Measurements from ENCODE around the gene NCOA7. TPM values are rescaled to one million over a fixed set of nuclear protein-coding genes. Genes with fewer than 3 reads are reported as not detected.

Gene NCOA7
- total RNA-seq, 1 donor from 2014 or later = 33.4 TPM

- ATAC-seq (ENCODE audit: low read depth) (no peak), DNase-seq (no peak)
- no peak overlapping the region for H3K4me3 Mint-ChIP-seq
- no peaks in the 10 kb centered on the region for H3K27me3 Mint-ChIP-seq
- no peaks in the 10 kb centered on the region for H3K9me3 Mint-ChIP-seq
- H3K27ac Mint-ChIP-seq = no peak overlapping the region
- peaks cover 29% of the 10 kb centered on the region for H3K4me1 Mint-ChIP-seq
- POLR2A ChIA-PET = no interaction called here
- TF ChIP-seq, protein P1, sequence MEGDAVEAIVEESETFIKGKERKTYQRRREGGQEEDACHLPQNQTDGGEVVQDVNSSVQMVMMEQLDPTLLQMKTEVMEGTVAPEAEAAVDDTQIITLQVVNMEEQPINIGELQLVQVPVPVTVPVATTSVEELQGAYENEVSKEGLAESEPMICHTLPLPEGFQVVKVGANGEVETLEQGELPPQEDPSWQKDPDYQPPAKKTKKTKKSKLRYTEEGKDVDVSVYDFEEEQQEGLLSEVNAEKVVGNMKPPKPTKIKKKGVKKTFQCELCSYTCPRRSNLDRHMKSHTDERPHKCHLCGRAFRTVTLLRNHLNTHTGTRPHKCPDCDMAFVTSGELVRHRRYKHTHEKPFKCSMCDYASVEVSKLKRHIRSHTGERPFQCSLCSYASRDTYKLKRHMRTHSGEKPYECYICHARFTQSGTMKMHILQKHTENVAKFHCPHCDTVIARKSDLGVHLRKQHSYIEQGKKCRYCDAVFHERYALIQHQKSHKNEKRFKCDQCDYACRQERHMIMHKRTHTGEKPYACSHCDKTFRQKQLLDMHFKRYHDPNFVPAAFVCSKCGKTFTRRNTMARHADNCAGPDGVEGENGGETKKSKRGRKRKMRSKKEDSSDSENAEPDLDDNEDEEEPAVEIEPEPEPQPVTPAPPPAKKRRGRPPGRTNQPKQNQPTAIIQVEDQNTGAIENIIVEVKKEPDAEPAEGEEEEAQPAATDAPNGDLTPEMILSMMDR (IDR thresholded peaks at IDR 0.05) = no peak
- H3K36me3 Mint-ChIP-seq (ENCODE audit: low read depth) = peaks cover 3% of the 10 kb centered on the region
- CTCF ChIA-PET = no interaction called here
- intact Hi-C loops (cut with micrococcal nuclease) = loop anchor here (2.0 kb wide), 1 partner anchor 18 kb away; no protein-coding TSS in a partner anchor
Observed at GRCh38 chr6:125834348-125834747, 43.6 kb downstream of the NCOA7 start.

DNA sequence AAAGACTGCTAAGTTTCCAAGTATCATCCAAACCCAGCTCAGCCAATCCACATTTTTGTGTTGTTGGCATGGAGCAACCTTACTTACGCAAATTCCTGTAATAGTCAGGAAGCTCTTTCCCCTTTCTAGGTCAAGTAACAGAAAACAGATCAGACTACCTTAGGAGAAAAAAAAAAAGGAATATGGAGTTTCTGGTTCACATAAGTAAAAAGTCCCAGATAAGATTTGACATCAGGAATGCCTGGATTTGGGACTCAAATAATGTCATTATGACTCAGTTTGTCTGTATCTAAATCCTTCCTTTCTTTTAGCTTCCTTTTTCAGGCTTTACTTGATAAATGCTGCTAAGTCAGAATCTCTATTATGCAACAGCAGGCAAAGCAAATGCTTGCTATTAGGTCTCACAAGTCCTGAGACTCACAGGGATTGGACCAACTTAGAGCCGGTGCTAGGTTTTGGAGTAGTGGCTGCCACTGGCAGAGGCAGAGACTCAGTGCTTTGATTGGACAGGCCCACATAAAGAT lies 44.5 kb downstream of the NCOA7 start:
- H3K4me3 Mint-ChIP-seq = no peak overlapping the region
- TF ChIP-seq, protein P1 (IDR thresholded peaks at IDR 0.05) = no peak
- H3K27me3 Mint-ChIP-seq = no peaks in the 10 kb centered on the region
- DNase-seq = no peak
- POLR2A ChIA-PET = interaction anchor here (0.7 kb wide), 1 partner anchor 151 kb away, joined by 3 read pairs; no protein-coding TSS in a partner anchor
- H3K9me3 Mint-ChIP-seq = no peaks in the 10 kb centered on the region
- peaks cover 26% of the 10 kb centered on the region for H3K4me1 Mint-ChIP-seq
- intact Hi-C loops (cut with micrococcal nuclease) = loop anchor here (2.0 kb wide), 1 partner anchor 18 kb away; no protein-coding TSS in a partner anchor
- CTCF ChIA-PET = interaction anchor here (0.9 kb wide), 1 partner anchor 82 kb away, joined by 3 read pairs; no protein-coding TSS in a partner anchor
- no peak for ATAC-seq (ENCODE audit: low read depth)
- no peak overlapping the region for H3K27ac Mint-ChIP-seq
- H3K36me3 Mint-ChIP-seq (ENCODE audit: low read depth) = peaks cover 3% of the 10 kb centered on the region

- ChIA-PET POLR2A (no interaction called here), CTCF (interaction anchor here (1.3 kb wide), 1 partner anchor 137 kb away, joined by 3 read pairs; no protein-coding TSS in a partner anchor)
- peaks cover 21% of the 10 kb centered on the region for H3K4me1 Mint-ChIP-seq
- DNase-seq (no peak), ATAC-seq (ENCODE audit: low read depth) (no peak)
- no peak overlapping the region for H3K27ac Mint-ChIP-seq
- H3K4me3 Mint-ChIP-seq = no peak overlapping the region
- H3K36me3 Mint-ChIP-seq (ENCODE audit: low read depth) = peaks cover 3% of the 10 kb centered on the region
- intact Hi-C loops (cut with micrococcal nuclease) = no loop called here
- no peaks in the 10 kb centered on the region for H3K27me3 Mint-ChIP-seq
- H3K9me3 Mint-ChIP-seq = no peaks in the 10 kb centered on the region
- TF ChIP-seq, protein P1 (IDR thresholded peaks at IDR 0.05) = no peak
Observed at GRCh38 chr6:125836466-125836865, 45.7 kb downstream of the NCOA7 start.

DNA sequence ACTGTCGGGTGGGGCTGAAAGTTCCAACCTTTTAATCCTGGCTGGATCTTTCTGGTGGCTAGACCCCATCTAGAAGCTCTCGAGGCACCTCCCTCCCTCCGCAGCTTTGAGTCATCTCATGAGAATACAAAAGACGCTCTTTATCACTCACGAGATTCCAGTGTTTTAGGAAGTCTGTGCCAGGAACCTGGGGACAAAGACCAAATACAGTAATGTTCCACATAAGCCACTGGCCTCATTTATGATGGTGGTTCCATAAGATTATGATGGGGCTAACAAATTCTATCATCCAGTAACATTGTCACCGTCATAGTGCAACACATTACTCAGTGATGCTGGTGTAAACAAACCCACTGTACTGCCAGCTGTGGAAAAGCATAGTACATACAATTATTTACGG lies 48.7 kb downstream of the NCOA7 start:
- ATAC-seq (ENCODE audit: low read depth) = no peak
- POLR2A ChIA-PET = interaction anchor here (1.1 kb wide), 1 partner anchor 49 kb away, joined by 6 read pairs; the partner anchor contains the start of gene NCOA7

GRCh38 chr6:125839879-125840278 lies 49.1 kb downstream of the NCOA7 start:
- CTCF ChIA-PET = interaction anchor here (0.6 kb wide), 1 partner anchor 47 kb away, joined by 3 read pairs; no protein-coding TSS in a partner anchor
- peaks cover 9% of the 10 kb centered on the region for H3K4me1 Mint-ChIP-seq
- ATAC-seq (ENCODE audit: low read depth) (no peak), DNase-seq (no peak)
- H3K9me3 Mint-ChIP-seq = no peaks in the 10 kb centered on the region
- intact Hi-C loops (cut with micrococcal nuclease) = loop anchor here (2.0 kb wide), 2 partner anchors 17 to 19 kb away; no protein-coding TSS in a partner anchor
- no peak overlapping the region for H3K27ac Mint-ChIP-seq
- H3K4me3 Mint-ChIP-seq = no peak overlapping the region
- TF ChIP-seq, protein P1 (IDR thresholded peaks at IDR 0.05) = no peak
- H3K27me3 Mint-ChIP-seq = no peaks in the 10 kb centered on the region
- H3K36me3 Mint-ChIP-seq (ENCODE audit: low read depth) = peaks cover 3% of the 10 kb centered on the region
- POLR2A ChIA-PET = interaction anchor here (1.1 kb wide), 1 partner anchor 49 kb away, joined by 6 read pairs; the partner anchor contains the start of gene NCOA7

More for the DNA sequence above, 48.7 kb downstream of the NCOA7 start:
- intact Hi-C loops (cut with micrococcal nuclease) = no loop called here
- Mint-ChIP-seq H3K9me3 (no peaks in the 10 kb centered on the region), H3K27me3 (no peaks in the 10 kb centered on the region), H3K27ac (no peak overlapping the region), H3K4me1 (peaks cover 9% of the 10 kb centered on the region), H3K36me3 (ENCODE audit: low read depth) (peaks cover 3% of the 10 kb centered on the region), H3K4me3 (no peak overlapping the region)
- DNase-seq = no peak
- TF ChIP-seq, protein P1 (IDR thresholded peaks at IDR 0.05) = no peak
- CTCF ChIA-PET = interaction anchor here (0.6 kb wide), 1 partner anchor 46 kb away, joined by 3 read pairs; no protein-coding TSS in a partner anchor

Measured in activated B cell treated with CpG ODN at 0.5 μM for 24 hours (primary cell).